Uterus (tissue), 4 donors: Measurements from ENCODE around the gene SH3PXD2B. TPM values are rescaled to one million over a fixed set of nuclear protein-coding genes. Genes with fewer than 3 reads are reported as not detected.
A peak's percentile ranks its signal among the peaks of the same experiment; 100 is the strongest.

Source experiments
- DNase-seq, 2 donors: peaks; one replicate each; pipeline ENCODE4 v3.0.0-alpha.2; 2019 to 2020
- H3K27ac ChIP-seq, 2 donors: fragments of 200-600 bp; sonication (generic); 1 replicate in 1 of 2; 2 replicates in 1 of 2; pipeline ENCODE4 v1.5.1; 2016 to 2018
- H3K27me3 ChIP-seq, 2 donors: fragments of 200-600 bp; sonication (generic); one replicate each; pipeline ENCODE4 v1.5.1; 2018 to 2019; ENCODE audit warnings: control low read depth in 1 of 2
- H3K36me3 ChIP-seq, 2 donors: fragments of 200-600 bp; sonication (generic); one replicate each; pipeline ENCODE4 v1.5.1; 2019; ENCODE audit warnings: control low read depth in 1 of 2
- H3K4me1 ChIP-seq, 2 donors: fragments of 200-600 bp; sonication (generic); one replicate each; pipeline ENCODE4 v1.5.1; 2018 to 2019; ENCODE audit warnings: control low read depth in 1 of 2
- H3K4me3 ChIP-seq, 2 donors: fragments of 200-600 bp; sonication (generic); 1 replicate in 1 of 2; 2 replicates in 1 of 2; pipeline ENCODE4 v1.5.1; 2018 to 2019; ENCODE audit warnings: mild to moderate bottlenecking in 1 of 2
- H3K9me3 ChIP-seq, 2 donors: fragments of 200-600 bp; sonication (generic); one replicate each; pipeline ENCODE4 v1.5.1; 2019; ENCODE audit warnings: control low read depth in 1 of 2
- POLR2A ChIP-seq, 2 donors: fragments of 450-650 bp; IDR thresholded peaks; one replicate each; pipeline ENCODE4 v1.6.1; 2016; ENCODE audit warnings: antibody characterized with exemption in 2 of 2, mild to moderate bottlenecking in 1 of 2, moderate library complexity in 1 of 2
- intact Hi-C: fragments of 100-400 bp; cut with DNase I; formaldehyde crosslinking; loops from one replicate; pipeline ENCODE4 v1.15.1; 2023; ENCODE audit warnings: low total_unique reads
- total RNA-seq, 4 donors: library from RNA; depleted of rRNA in 3 of 4; stranded (reverse); fragments of >200 nt in 3 of 4; gene quantifications; one replicate each; pipeline versions ENCODE4 v1.1.0 to v1.2.4, GENCODE V29; 2014 to 2023
- TF ChIP-seq, protein P1 (sequence below), 4 experiments: fragments of 200-600 bp in 2 of 4; fragments of 450-650 bp in 2 of 4; sonication (generic) in 2 of 4; IDR thresholded peaks; one replicate each; pipeline ENCODE4 v1.5.1; 2016 to 2019; ENCODE audit warnings: antibody characterized with exemption in 4 of 4, mild to moderate bottlenecking in 2 of 4, moderate library complexity in 1 of 4
- donor health status: DM: yes; HTN: yes; CAD: no.

The SH3PXD2B gene
- total RNA-seq, 4 donors from 2014 or later = 26.1 to 82.6 (median 31.0) TPM

- DNase-seq = peak in 1 of 2 donors; percentile 43
- intact Hi-C loops = no loop called here
- Histone ChIP-seq H3K4me3 (no peak overlapping the region), H3K27ac (no peak overlapping the region), H3K9me3 (no peaks in the 10 kb centered on the region), H3K27me3 (no peaks in the 10 kb centered on the region), H3K36me3 (no peaks in the 10 kb centered on the region), H3K4me1 (no peaks in the 10 kb centered on the region)
- TF ChIP-seq, protein P1, sequence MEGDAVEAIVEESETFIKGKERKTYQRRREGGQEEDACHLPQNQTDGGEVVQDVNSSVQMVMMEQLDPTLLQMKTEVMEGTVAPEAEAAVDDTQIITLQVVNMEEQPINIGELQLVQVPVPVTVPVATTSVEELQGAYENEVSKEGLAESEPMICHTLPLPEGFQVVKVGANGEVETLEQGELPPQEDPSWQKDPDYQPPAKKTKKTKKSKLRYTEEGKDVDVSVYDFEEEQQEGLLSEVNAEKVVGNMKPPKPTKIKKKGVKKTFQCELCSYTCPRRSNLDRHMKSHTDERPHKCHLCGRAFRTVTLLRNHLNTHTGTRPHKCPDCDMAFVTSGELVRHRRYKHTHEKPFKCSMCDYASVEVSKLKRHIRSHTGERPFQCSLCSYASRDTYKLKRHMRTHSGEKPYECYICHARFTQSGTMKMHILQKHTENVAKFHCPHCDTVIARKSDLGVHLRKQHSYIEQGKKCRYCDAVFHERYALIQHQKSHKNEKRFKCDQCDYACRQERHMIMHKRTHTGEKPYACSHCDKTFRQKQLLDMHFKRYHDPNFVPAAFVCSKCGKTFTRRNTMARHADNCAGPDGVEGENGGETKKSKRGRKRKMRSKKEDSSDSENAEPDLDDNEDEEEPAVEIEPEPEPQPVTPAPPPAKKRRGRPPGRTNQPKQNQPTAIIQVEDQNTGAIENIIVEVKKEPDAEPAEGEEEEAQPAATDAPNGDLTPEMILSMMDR (IDR thresholded peaks at IDR 0.05) = no peak
- no peak for TF ChIP-seq POLR2A (IDR thresholded peaks at IDR 0.05)
These were observed 142.7 kb downstream of the SH3PXD2B start for GRCh38 chr5:172311605-172312004.

- no peak for TF ChIP-seq POLR2A (IDR thresholded peaks at IDR 0.05)
- TF ChIP-seq, protein P1 (IDR thresholded peaks at IDR 0.05) = no peak
- Histone ChIP-seq H3K4me1 (no peaks in the 10 kb centered on the region), H3K4me3 (no peak overlapping the region), H3K36me3 (no peaks in the 10 kb centered on the region), H3K27me3 (no peaks in the 10 kb centered on the region), H3K27ac (no peak overlapping the region), H3K9me3 (no peaks in the 10 kb centered on the region)
- intact Hi-C loops = no loop called here
- DNase-seq = no peak
These were observed 143.3 kb downstream of the SH3PXD2B start for GRCh38 chr5:172311026-172311425.

- H3K9me3 ChIP-seq = no peaks in the 10 kb centered on the region
- H3K4me3 ChIP-seq = no peak overlapping the region
- no peak for TF ChIP-seq POLR2A (IDR thresholded peaks at IDR 0.05)
- TF ChIP-seq, protein P1 (IDR thresholded peaks at IDR 0.05) = no peak
- H3K27me3 ChIP-seq = no peaks in the 10 kb centered on the region
- H3K27ac ChIP-seq = no peak overlapping the region
- intact Hi-C loops = no loop called here
- no peaks in the 10 kb centered on the region for H3K36me3 ChIP-seq
- no peaks in the 10 kb centered on the region for H3K4me1 ChIP-seq
- no peak for DNase-seq
These were observed 148.9 kb downstream of the SH3PXD2B start for GRCh38 chr5:172305380-172305779.

DNA sequence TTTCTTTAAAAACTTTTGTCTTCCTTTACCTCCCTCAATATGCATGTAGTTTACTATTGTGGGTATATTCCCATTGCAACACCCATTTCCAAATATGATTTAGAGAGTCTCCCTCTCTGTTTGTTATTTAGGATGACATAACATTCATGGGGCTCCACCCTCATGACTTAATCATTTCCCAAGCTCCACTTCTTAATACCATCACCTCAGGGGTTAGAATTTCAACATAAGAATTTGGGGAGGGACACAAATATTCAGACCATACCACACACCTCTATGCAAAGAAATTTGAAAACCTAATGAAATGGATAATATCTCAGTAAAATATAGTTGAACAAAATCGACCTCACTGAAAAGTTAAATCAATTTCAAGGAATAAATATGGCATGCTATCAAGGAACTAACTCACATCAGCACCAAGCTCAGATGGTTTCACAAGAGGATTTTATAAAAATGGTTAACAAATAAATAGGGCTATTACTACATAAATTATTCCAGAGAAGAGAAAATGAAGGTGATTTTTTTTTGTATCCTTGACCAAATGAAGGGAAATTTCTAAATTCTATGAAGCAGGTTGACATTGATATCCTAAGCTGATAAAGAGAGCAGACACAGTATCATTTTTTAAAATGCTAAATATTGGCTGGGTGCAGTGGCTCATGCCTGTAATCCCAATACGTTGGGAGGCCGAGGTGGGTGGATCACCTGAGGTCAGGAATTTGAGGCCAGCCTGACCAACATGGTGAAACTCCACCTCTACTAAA lies 150.6 kb downstream of the SH3PXD2B start:
- no peaks in the 10 kb centered on the region for H3K9me3 ChIP-seq
- no peaks in the 10 kb centered on the region for H3K36me3 ChIP-seq
- TF ChIP-seq, protein P1 (IDR thresholded peaks at IDR 0.05) = no peak
- TF ChIP-seq POLR2A (IDR thresholded peaks at IDR 0.05) = no peak
- H3K27me3 ChIP-seq = no peaks in the 10 kb centered on the region
- intact Hi-C loops = no loop called here
- no peak overlapping the region for H3K27ac ChIP-seq
- no peak for DNase-seq
- H3K4me1 ChIP-seq = no peaks in the 10 kb centered on the region
- H3K4me3 ChIP-seq = no peak overlapping the region

GRCh38 chr5:172303162-172303561 lies 151.2 kb downstream of the SH3PXD2B start:
- H3K36me3 ChIP-seq = no peaks in the 10 kb centered on the region
- intact Hi-C loops = no loop called here
- no peak overlapping the region for H3K27ac ChIP-seq
- H3K4me1 ChIP-seq = no peaks in the 10 kb centered on the region
- no peak overlapping the region for H3K4me3 ChIP-seq
- H3K9me3 ChIP-seq = no peaks in the 10 kb centered on the region
- no peak for TF ChIP-seq POLR2A (IDR thresholded peaks at IDR 0.05)
- TF ChIP-seq, protein P1 (IDR thresholded peaks at IDR 0.05) = no peak
- DNase-seq = no peak
- no peaks in the 10 kb centered on the region for H3K27me3 ChIP-seq
